ENCODE results near the gene ETV3.
"Not testable (repeated sequence)": the region's sequence is repeated elsewhere in the genome, so short reads cannot be mapped to it uniquely, and the experiment has no call there.

DNA sequence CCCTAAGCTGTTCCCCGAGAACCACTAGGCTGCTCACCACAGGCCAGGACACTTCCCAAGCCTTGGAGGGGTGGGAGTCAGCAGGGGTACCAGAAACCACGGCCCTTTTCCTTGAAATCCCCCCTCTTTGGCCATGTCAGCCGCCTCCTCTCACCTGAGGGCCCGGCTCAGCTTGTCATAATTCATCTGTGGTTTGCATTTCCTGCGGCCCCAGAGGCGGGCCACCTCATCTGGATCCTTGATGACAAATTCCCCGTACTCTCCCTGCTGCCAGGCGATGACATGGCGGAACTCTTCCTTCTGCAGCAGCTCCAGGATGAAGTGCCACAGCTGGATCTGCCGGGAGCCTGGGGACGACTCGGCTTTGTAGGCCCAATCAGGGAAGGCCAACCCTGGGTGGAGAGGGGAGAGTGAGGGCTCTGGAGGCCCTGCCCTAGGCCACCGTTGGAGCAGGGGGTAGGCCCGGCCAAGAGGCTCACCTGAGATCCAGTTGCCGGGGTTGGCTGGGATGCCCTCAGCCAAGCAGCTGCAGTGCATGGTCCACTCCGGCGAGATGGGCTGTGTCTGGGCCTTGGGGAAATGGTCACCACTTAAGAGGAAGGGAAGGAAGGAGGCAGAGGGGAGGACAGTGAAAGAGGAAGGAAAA is 39.1 kb downstream of the ETV3 start:
- not testable (repeated sequence) for TF ChIP-seq POLR2A (IDR thresholded peaks at IDR 0.05; ENCODE audit: extremely low read depth, insufficient read length)
- TF ChIP-seq, protein P1, sequence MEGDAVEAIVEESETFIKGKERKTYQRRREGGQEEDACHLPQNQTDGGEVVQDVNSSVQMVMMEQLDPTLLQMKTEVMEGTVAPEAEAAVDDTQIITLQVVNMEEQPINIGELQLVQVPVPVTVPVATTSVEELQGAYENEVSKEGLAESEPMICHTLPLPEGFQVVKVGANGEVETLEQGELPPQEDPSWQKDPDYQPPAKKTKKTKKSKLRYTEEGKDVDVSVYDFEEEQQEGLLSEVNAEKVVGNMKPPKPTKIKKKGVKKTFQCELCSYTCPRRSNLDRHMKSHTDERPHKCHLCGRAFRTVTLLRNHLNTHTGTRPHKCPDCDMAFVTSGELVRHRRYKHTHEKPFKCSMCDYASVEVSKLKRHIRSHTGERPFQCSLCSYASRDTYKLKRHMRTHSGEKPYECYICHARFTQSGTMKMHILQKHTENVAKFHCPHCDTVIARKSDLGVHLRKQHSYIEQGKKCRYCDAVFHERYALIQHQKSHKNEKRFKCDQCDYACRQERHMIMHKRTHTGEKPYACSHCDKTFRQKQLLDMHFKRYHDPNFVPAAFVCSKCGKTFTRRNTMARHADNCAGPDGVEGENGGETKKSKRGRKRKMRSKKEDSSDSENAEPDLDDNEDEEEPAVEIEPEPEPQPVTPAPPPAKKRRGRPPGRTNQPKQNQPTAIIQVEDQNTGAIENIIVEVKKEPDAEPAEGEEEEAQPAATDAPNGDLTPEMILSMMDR (IDR thresholded peaks at IDR 0.05; ENCODE audit: low read depth, low read length): not testable (repeated sequence)

Data from NB4 (cell line).